ENCODE measurements around the gene DEPDC1. TPM values are rescaled to one million over a fixed set of nuclear protein-coding genes. Genes with fewer than 3 reads are reported as not detected.
"Not testable (repeated sequence)": the region's sequence is repeated elsewhere in the genome, so short reads cannot be mapped to it uniquely, and the experiment has no call there.

DEPDC1 gene
- total RNA-seq, 2 experiments from 2014 or later = not detected

DNA sequence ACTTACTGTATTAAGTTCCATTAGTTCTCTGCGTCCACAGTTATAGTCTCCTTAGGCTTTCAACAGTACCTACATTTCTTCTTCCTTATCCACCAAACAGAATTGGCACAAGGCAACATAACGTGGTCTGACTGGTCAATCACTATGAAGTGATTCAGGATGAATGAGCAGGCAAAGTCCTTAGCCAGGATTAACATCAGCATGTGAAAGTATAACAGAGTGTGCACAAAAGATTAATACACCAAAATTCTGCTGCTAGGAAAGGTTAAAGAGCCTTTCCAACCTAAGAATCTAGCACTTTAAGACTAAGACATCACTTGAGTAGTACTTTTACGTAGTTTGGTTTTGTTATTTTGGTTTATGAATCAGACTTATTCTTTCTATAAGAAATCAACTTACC is 15.8 kb downstream of the DEPDC1 start:
- TF ChIP-seq, protein P1, sequence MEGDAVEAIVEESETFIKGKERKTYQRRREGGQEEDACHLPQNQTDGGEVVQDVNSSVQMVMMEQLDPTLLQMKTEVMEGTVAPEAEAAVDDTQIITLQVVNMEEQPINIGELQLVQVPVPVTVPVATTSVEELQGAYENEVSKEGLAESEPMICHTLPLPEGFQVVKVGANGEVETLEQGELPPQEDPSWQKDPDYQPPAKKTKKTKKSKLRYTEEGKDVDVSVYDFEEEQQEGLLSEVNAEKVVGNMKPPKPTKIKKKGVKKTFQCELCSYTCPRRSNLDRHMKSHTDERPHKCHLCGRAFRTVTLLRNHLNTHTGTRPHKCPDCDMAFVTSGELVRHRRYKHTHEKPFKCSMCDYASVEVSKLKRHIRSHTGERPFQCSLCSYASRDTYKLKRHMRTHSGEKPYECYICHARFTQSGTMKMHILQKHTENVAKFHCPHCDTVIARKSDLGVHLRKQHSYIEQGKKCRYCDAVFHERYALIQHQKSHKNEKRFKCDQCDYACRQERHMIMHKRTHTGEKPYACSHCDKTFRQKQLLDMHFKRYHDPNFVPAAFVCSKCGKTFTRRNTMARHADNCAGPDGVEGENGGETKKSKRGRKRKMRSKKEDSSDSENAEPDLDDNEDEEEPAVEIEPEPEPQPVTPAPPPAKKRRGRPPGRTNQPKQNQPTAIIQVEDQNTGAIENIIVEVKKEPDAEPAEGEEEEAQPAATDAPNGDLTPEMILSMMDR (IDR thresholded peaks at IDR 0.05) = no peak
- Mint-ChIP-seq H3K9me3 (no peaks in the 10 kb centered on the region), H3K27ac (no peak overlapping the region), H3K4me3 (no peak overlapping the region), H3K27me3 (no peaks in the 10 kb centered on the region), H3K4me1 (ENCODE audit: low read depth) (no peaks in the 10 kb centered on the region), H3K36me3 (ENCODE audit: low read depth) (no peaks in the 10 kb centered on the region)
- ChIA-PET CTCF (no interaction called here), POLR2A (no interaction called here)
- Histone ChIP-seq H3K4me1 (ENCODE audit: insufficient read depth, low read length) (no peaks in the 10 kb centered on the region), H3K9me3 (ENCODE audit: control insufficient read depth in 1 of 2, insufficient read depth in 1 of 2, low read length in 2 of 2) (no peaks in the 10 kb centered on the region), H3K36me3 (ENCODE audit: insufficient read depth, low read length) (no peaks in the 10 kb centered on the region), H3K27ac (ENCODE audit: low read depth in 1 of 2, low read length in 2 of 2) (no peak overlapping the region), H3K4me3 (ENCODE audit: low read length) (no peak overlapping the region), H3K27me3 (ENCODE audit: control insufficient read depth in 1 of 2, insufficient read depth in 2 of 2, low read length in 2 of 2) (no peaks in the 10 kb centered on the region)
- DNase-seq = no peak
- ATAC-seq (ENCODE audit: poor library complexity) = no peak
- intact Hi-C loops (cut with DNase I, micrococcal nuclease) = no loop called here

DNA sequence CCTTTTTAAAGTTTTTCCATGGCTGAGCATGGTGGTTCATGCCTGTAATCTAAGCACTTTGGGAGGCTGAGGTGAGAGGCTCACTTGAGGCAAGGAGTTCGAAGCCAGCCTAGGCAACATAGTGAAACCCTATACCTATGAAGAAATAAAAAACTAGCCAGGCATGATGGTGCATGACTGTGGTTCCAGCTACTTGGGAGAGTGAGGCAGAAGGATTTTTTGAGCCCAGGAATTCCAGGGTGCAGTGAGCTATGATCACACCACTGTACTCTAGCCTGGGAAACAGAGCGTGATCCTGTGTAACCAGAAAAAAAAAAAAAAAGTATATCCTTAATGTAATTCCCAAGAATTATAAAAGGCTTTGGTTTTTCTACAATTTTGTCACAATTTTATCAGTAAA is 17.4 kb downstream of the DEPDC1 start:
- H3K36me3 Mint-ChIP-seq (ENCODE audit: low read depth) = no peaks in the 10 kb centered on the region
- Histone ChIP-seq H3K4me3 (ENCODE audit: low read length) (no peak overlapping the region), H3K4me1 (ENCODE audit: insufficient read depth, low read length) (no peaks in the 10 kb centered on the region), H3K27ac (ENCODE audit: low read depth in 1 of 2, low read length in 2 of 2) (no peak overlapping the region), H3K9me3 (ENCODE audit: control insufficient read depth in 1 of 2, insufficient read depth in 1 of 2, low read length in 2 of 2) (no peaks in the 10 kb centered on the region), H3K27me3 (ENCODE audit: control insufficient read depth in 1 of 2, insufficient read depth in 2 of 2, low read length in 2 of 2) (no peaks in the 10 kb centered on the region), H3K36me3 (ENCODE audit: insufficient read depth, low read length) (no peaks in the 10 kb centered on the region)
- ChIA-PET POLR2A (no interaction called here), CTCF (no interaction called here)
- DNase-seq (no peak), ATAC-seq (ENCODE audit: poor library complexity) (no peak)
- no peaks in the 10 kb centered on the region for H3K27me3 Mint-ChIP-seq
- no peaks in the 10 kb centered on the region for H3K9me3 Mint-ChIP-seq
- H3K4me3 Mint-ChIP-seq = no peak overlapping the region
- intact Hi-C loops (cut with DNase I, micrococcal nuclease) = no loop called here
- H3K4me1 Mint-ChIP-seq (ENCODE audit: low read depth) = no peaks in the 10 kb centered on the region
- TF ChIP-seq, protein P1 (IDR thresholded peaks at IDR 0.05) = no peak
- no peak overlapping the region for H3K27ac Mint-ChIP-seq

DNA sequence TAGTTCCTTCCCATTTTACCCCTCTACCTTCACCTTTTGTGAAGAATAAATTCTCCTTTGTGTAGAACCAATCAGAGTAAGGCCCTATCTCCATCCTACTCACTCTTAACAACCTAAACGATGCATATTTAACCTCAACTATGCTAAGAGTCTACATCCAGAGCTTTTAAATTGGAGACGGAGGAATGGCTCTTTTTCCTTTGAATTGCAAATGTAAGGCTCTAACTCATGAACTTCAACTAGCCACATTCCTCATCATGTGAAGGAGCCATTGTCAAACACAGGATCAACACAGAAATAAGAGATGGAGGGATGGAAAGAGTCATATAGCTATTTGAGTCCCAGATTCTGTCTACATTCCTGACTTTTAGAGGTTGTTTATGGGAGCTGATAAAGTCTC is 18.2 kb downstream of the DEPDC1 start:
- ATAC-seq (ENCODE audit: poor library complexity) (no peak), DNase-seq (no peak)
- intact Hi-C loops (cut with DNase I, micrococcal nuclease) = no loop called here
- POLR2A ChIA-PET = no interaction called here
- Mint-ChIP-seq H3K9me3 (no peaks in the 10 kb centered on the region), H3K36me3 (ENCODE audit: low read depth) (no peaks in the 10 kb centered on the region), H3K27ac (no peak overlapping the region), H3K4me3 (no peak overlapping the region), H3K4me1 (ENCODE audit: low read depth) (no peaks in the 10 kb centered on the region), H3K27me3 (no peaks in the 10 kb centered on the region)
- CTCF ChIA-PET = no interaction called here
- Histone ChIP-seq H3K27ac (ENCODE audit: low read depth in 1 of 2, low read length in 2 of 2) (no peak overlapping the region), H3K9me3 (ENCODE audit: control insufficient read depth in 1 of 2, insufficient read depth in 1 of 2, low read length in 2 of 2) (no peaks in the 10 kb centered on the region), H3K4me3 (ENCODE audit: low read length) (no peak overlapping the region), H3K4me1 (ENCODE audit: insufficient read depth, low read length) (no peaks in the 10 kb centered on the region), H3K27me3 (ENCODE audit: control insufficient read depth in 1 of 2, insufficient read depth in 2 of 2, low read length in 2 of 2) (no peaks in the 10 kb centered on the region), H3K36me3 (ENCODE audit: insufficient read depth, low read length) (no peaks in the 10 kb centered on the region)
- TF ChIP-seq, protein P1 (IDR thresholded peaks at IDR 0.05) = no peak

DNA sequence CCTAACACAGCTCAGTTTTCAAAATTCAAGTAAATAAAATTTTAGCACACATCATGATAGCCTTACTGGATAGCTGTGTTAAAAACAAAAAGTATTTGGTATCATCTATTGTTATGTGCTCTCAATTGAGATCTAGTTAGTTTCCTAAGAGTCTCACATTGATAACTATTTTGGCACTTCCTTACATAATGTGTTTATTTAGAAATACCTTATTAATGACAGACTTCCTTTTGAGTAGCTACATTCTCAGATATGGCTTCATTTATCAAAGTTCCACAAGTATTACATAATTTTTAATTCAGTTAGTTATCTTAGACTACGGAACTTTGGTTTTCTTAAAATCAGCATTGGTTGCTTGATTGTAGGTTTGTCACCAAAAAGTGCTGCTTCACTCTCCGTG is 20.3 kb downstream of the DEPDC1 start:
- H3K36me3 ChIP-seq (ENCODE audit: insufficient read depth, low read length); H3K9me3 ChIP-seq (ENCODE audit: control insufficient read depth in 1 of 2, insufficient read depth in 1 of 2, low read length in 2 of 2); H3K27ac ChIP-seq (ENCODE audit: low read depth in 1 of 2, low read length in 2 of 2); H3K4me1 Mint-ChIP-seq (ENCODE audit: low read depth); DNase-seq; intact Hi-C loops (cut with DNase I, micrococcal nuclease); CTCF ChIA-PET; H3K27ac Mint-ChIP-seq; H3K27me3 ChIP-seq (ENCODE audit: control insufficient read depth in 1 of 2, insufficient read depth in 2 of 2, low read length in 2 of 2); POLR2A ChIA-PET; ATAC-seq (ENCODE audit: poor library complexity); H3K4me3 Mint-ChIP-seq; H3K4me3 ChIP-seq (ENCODE audit: low read length); H3K36me3 Mint-ChIP-seq (ENCODE audit: low read depth); H3K4me1 ChIP-seq (ENCODE audit: insufficient read depth, low read length); H3K9me3 Mint-ChIP-seq; H3K27me3 Mint-ChIP-seq: not testable (repeated sequence)

Measured in CD4-positive, alpha-beta T cell (primary cell).